Measurements from ENCODE around the gene MTA2. TPM values are rescaled to one million over a fixed set of nuclear protein-coding genes. Genes with fewer than 3 reads are reported as not detected.

The MTA2 gene
- total and polyA plus RNA-seq, 7 donors, result 28.8 to 86.3 (median 55.3) TPM

- 94 to 95% methylated on average over 24 of the region's 24 CpGs for WGBS, 2 donors
- Histone ChIP-seq H3K4me3 (no peak overlapping the region), H3K27me3 (no peaks in the 10 kb centered on the region), H3K27ac (no peak overlapping the region), H3K4me1 (peaks cover 0 to 49% (median 38%) of the 10 kb centered on the region in 4 donors), H3K9me3 (no peaks in the 10 kb centered on the region), H3K36me3 (peaks cover 11 to 39% (median 24%) of the 10 kb centered on the region in 4 donors)
- no peak for TF ChIP-seq CTCF (IDR thresholded peaks at IDR 0.05)
- TF ChIP-seq POLR2A (IDR thresholded peaks at IDR 0.05), result no peak
- no peak for TF ChIP-seq EP300 (IDR thresholded peaks at IDR 0.05)
- TF ChIP-seq POLR2AphosphoS5 (IDR thresholded peaks at IDR 0.05), result no peak
- intact Hi-C loops (cut with DNase I), result no loop called here
- DNase-seq, result no peak
Observed at GRCh38 chr11:62648185-62648966, 46.7 kb upstream of the MTA2 start.

GRCh38 chr11:62647609-62648005 lies 45.9 kb upstream of the MTA2 start:
- intact Hi-C loops (cut with DNase I), result loop anchor here (2.0 kb wide), 2 partner anchors 17 to 25 kb away; partner anchors contain the start of genes C11orf98 and CSKMT
- Histone ChIP-seq H3K9me3 (no peaks in the 10 kb centered on the region), H3K4me3 (no peak overlapping the region), H3K27ac (no peak overlapping the region), H3K4me1 (peaks cover 0 to 46% (median 37%) of the 10 kb centered on the region in 4 donors), H3K27me3 (no peaks in the 10 kb centered on the region), H3K36me3 (peaks cover 11 to 46% (median 26%) of the 10 kb centered on the region in 4 donors)
- 89 to 91% methylated on average over 6 of the region's 6 CpGs for WGBS, 2 donors
- DNase-seq, result no peak
- TF ChIP-seq POLR2A (IDR thresholded peaks at IDR 0.05) (no peak), CTCF (IDR thresholded peaks at IDR 0.05) (no peak), EP300 (IDR thresholded peaks at IDR 0.05) (no peak), POLR2AphosphoS5 (IDR thresholded peaks at IDR 0.05) (no peak)

- peaks cover 11 to 52% (median 26%) of the 10 kb centered on the region in 4 donors for H3K36me3 ChIP-seq
- TF ChIP-seq CTCF (IDR thresholded peaks at IDR 0.05), result no peak
- TF ChIP-seq POLR2AphosphoS5 (IDR thresholded peaks at IDR 0.05), result no peak
- TF ChIP-seq POLR2A (IDR thresholded peaks at IDR 0.05), result no peak
- no peak for TF ChIP-seq EP300 (IDR thresholded peaks at IDR 0.05)
- peak overlapping the region; percentile 89 to 96 (median 94) for H3K27ac ChIP-seq
- intact Hi-C loops (cut with DNase I), result loop anchor here (2.0 kb wide), 2 partner anchors 18 to 24 kb away; partner anchors contain the start of genes C11orf98 and CSKMT
- no peaks in the 10 kb centered on the region for H3K9me3 ChIP-seq
- no peaks in the 10 kb centered on the region for H3K27me3 ChIP-seq
- H3K4me1 ChIP-seq, result peaks cover 0 to 40% (median 31%) of the 10 kb centered on the region in 4 donors
- 66 to 71% methylated on average over 32 of the region's 32 CpGs for WGBS, 2 donors
- peak overlapping the region in 2 of 4 donors; percentile 89 to 98 for H3K4me3 ChIP-seq
- peak; percentile 73 for DNase-seq
Observed at GRCh38 chr11:62646825-62647608, 45.4 kb upstream of the MTA2 start.

- DNase-seq, result peak; percentile 100
- WGBS, 2 donors, result 0% methylated on average over 73 of the region's 73 CpGs
- Histone ChIP-seq H3K36me3 (peaks cover 11 to 53% (median 26%) of the 10 kb centered on the region in 4 donors), H3K4me3 (peak within 1 kb of the TSS; percentile 63 to 98 (median 86)), H3K9me3 (no peaks in the 10 kb centered on the region), H3K27ac (peak within 1 kb of the TSS; percentile 89 to 96 (median 94)), H3K4me1 (peaks cover 0 to 32% (median 23%) of the 10 kb centered on the region in 4 donors), H3K27me3 (no peaks in the 10 kb centered on the region)
- intact Hi-C loops (cut with DNase I), result loop anchor here (2.0 kb wide), 2 partner anchors 19 to 23 kb away; partner anchors contain the start of genes C11orf98 and CSKMT
- TF ChIP-seq POLR2A (IDR thresholded peaks at IDR 0.05) (peak; percentile 81 to 86), POLR2AphosphoS5 (IDR thresholded peaks at IDR 0.05) (peak; percentile 83 to 97 (median 94)), EP300 (IDR thresholded peaks at IDR 0.05) (no peak)
Observed at GRCh38 chr11:62645946-62646824, 44.5 kb upstream of the MTA2 start, which contains the start of gene GANAB. GANAB (minus strand) TSS chr11:62646613; CDS start chr11:62646599, 14 bp downstream.

All from sigmoid colon (tissue), 7 donors.